Gastrocnemius medialis (tissue), 4 donors: ENCODE data around the gene NOVA2. TPM values are rescaled to one million over a fixed set of nuclear protein-coding genes. Genes with fewer than 3 reads are reported as not detected.
"Not testable (repeated sequence)": the region's sequence is repeated elsewhere in the genome, so short reads cannot be mapped to it uniquely, and the experiment has no call there.

Experiments used
- ATAC-seq, 2 donors: fragments of 150-250 bp; one replicate each; pipeline ENCODE4 v1.9.1; 2016
- DNase-seq, 2 donors: peaks; one replicate each; pipeline ENCODE4 v3.0.0-alpha.2; 2019
- H3K27ac ChIP-seq, 4 donors: fragments of 200-600 bp; sonication (generic); 1 replicate in 1 of 4; 2 replicates in 3 of 4; pipeline ENCODE4 v1.5.1; 2016 to 2018; ENCODE audit warnings: mild to moderate bottlenecking in 2 of 4, moderate library complexity in 1 of 4
- H3K27me3 ChIP-seq, 3 donors: fragments of 200-600 bp; sonication (generic) in 2 of 3; 1 replicate in 1 of 3; 2 replicates in 2 of 3; pipeline versions ENCODE4 v1.5.1 to v1.6.0; 2016 to 2019; ENCODE audit warnings: mild to moderate bottlenecking in 1 of 3, moderate library complexity in 1 of 3
- H3K36me3 ChIP-seq, 2 donors: fragments of 200-600 bp; sonication (generic) in 1 of 2; one replicate each; pipeline ENCODE4 v1.5.1; 2017 to 2018
- H3K4me1 ChIP-seq, 2 donors: fragments of 200-600 bp; sonication (generic) in 1 of 2; one replicate each; pipeline ENCODE4 v1.5.1; 2016 to 2017; ENCODE audit warnings: mild to moderate bottlenecking in 2 of 2
- H3K4me3 ChIP-seq, 4 donors: fragments of 200-600 bp; sonication (generic) in 3 of 4; 1 replicate in 1 of 4; 2 replicates in 3 of 4; pipeline ENCODE4 v1.5.1; 2016 to 2019; ENCODE audit warnings: mild to moderate bottlenecking in 2 of 4
- H3K9me3 ChIP-seq, 3 donors: fragments of 200-600 bp; sonication (generic) in 2 of 3; 1 replicate in 1 of 3; 2 replicates in 2 of 3; pipeline ENCODE4 v1.5.1; 2016 to 2019
- CTCF ChIP-seq, 5 experiments: fragments of 450-650 bp in 3 of 5; fragments of 200-600 bp in 2 of 5; sonication (generic) in 2 of 5; IDR thresholded peaks in 4 of 5; conservative IDR thresholded peaks in 1 of 5; 1 replicate in 4 of 5; 2 replicates in 1 of 5; pipeline ENCODE4 v1.5.1; 2016 to 2019; ENCODE audit warnings: antibody characterized with exemption in 5 of 5, mild to moderate bottlenecking in 3 of 5, moderate library complexity in 3 of 5
- POLR2A ChIP-seq, 2 donors: fragments of 450-650 bp; IDR thresholded peaks; one replicate each; pipeline ENCODE4 v1.6.1; 2017; ENCODE audit warnings: antibody characterized with exemption in 2 of 2, mild to moderate bottlenecking in 2 of 2, moderate library complexity in 2 of 2
- in situ Hi-C, 4 donors: fragments of 200-750 bp; cut with MboI; loops; one replicate each; pipeline versions ENCODE4 v1.15.0 to v1.8.0; 2017; ENCODE audit warnings: low sequenced_read_pairs in 4 of 4
- intact Hi-C: fragments of 100-400 bp; cut with DNase I; formaldehyde crosslinking; loops from one replicate; pipeline ENCODE4 v1.15.1; 2023; ENCODE audit warnings: low total_unique reads
- total RNA-seq, 4 donors: library from RNA; depleted of rRNA; stranded (reverse); fragments of >200 nt; gene quantifications; one replicate each; pipeline versions ENCODE4 v1.1.0 to v1.2.3, GENCODE V29; 2016

Gene NOVA2
- total RNA-seq, 4 donors from 2014 or later, result 0.44 to 1.1 (median 0.49) TPM

- Histone ChIP-seq H3K36me3 (peaks cover 0 to 30% of the 10 kb centered on the region in 2 donors), H3K27ac (peak overlapping the region in 1 of 4 donors; percentile 85), H3K27me3 (no peaks in the 10 kb centered on the region), H3K4me3 (peak overlapping the region; percentile 73 to 87 (median 79)), H3K4me1 (peaks cover 7 to 16% of the 10 kb centered on the region in 2 donors), H3K9me3 (no peaks in the 10 kb centered on the region)
- no peak for ATAC-seq
- no peak for DNase-seq
- no peak for TF ChIP-seq CTCF (IDR thresholded peaks at IDR 0.05 in 4 of 5, conservative IDR thresholded peaks at IDR 0.05 in 1 of 5)
- TF ChIP-seq POLR2A (IDR thresholded peaks at IDR 0.05), result no peak
- intact Hi-C loops, result loop anchor here (10.0 kb wide), 1 partner anchor 1584 kb away; the partner anchor contains the start of gene KPTN
- in situ Hi-C loops, result no loop called here
These were observed 72.8 kb downstream of the NOVA2 start for GRCh38 chr19:45900738-45901431.

GRCh38 chr19:45899919-45900589 is 73.6 kb downstream of the NOVA2 start:
- TF ChIP-seq POLR2A (IDR thresholded peaks at IDR 0.05), result no peak
- no peak for TF ChIP-seq CTCF (IDR thresholded peaks at IDR 0.05 in 4 of 5, conservative IDR thresholded peaks at IDR 0.05 in 1 of 5)
- Histone ChIP-seq H3K4me1 (peaks cover 7 to 16% of the 10 kb centered on the region in 2 donors), H3K9me3 (no peaks in the 10 kb centered on the region), H3K27me3 (no peaks in the 10 kb centered on the region), H3K4me3 (no peak overlapping the region), H3K27ac (no peak overlapping the region), H3K36me3 (peaks cover 0 to 33% of the 10 kb centered on the region in 2 donors)
- ATAC-seq, result no peak
- in situ Hi-C loops, result no loop called here
- no peak for DNase-seq
- intact Hi-C loops, result loop anchor here (10.0 kb wide), 1 partner anchor 1585 kb away; the partner anchor contains the start of gene KPTN

- Histone ChIP-seq H3K36me3 (peaks cover 0 to 33% of the 10 kb centered on the region in 2 donors), H3K27ac (no peak overlapping the region), H3K9me3 (no peaks in the 10 kb centered on the region), H3K4me1 (peaks cover 7 to 16% of the 10 kb centered on the region in 2 donors), H3K4me3 (no peak overlapping the region), H3K27me3 (no peaks in the 10 kb centered on the region)
- ATAC-seq (no peak), DNase-seq (no peak)
- TF ChIP-seq CTCF (IDR thresholded peaks at IDR 0.05 in 4 of 5, conservative IDR thresholded peaks at IDR 0.05 in 1 of 5) (no peak), POLR2A (IDR thresholded peaks at IDR 0.05) (no peak)
- in situ Hi-C loops, result no loop called here
- intact Hi-C loops, result no loop called here
These were observed 74.4 kb downstream of the NOVA2 start for GRCh38 chr19:45899253-45899652.

GRCh38 chr19:45897261-45897812 is 76.3 kb downstream of the NOVA2 start:
- ATAC-seq (no peak), DNase-seq (no peak)
- no peak for TF ChIP-seq CTCF (IDR thresholded peaks at IDR 0.05 in 4 of 5, conservative IDR thresholded peaks at IDR 0.05 in 1 of 5)
- TF ChIP-seq POLR2A (IDR thresholded peaks at IDR 0.05), result no peak
- Histone ChIP-seq H3K36me3 (peaks cover 0 to 33% of the 10 kb centered on the region in 2 donors), H3K4me3 (no peak overlapping the region), H3K27me3 (no peaks in the 10 kb centered on the region), H3K27ac (no peak overlapping the region), H3K9me3 (no peaks in the 10 kb centered on the region), H3K4me1 (peaks cover 7 to 11% of the 10 kb centered on the region in 2 donors)
- intact Hi-C loops (no loop called here), in situ Hi-C loops (no loop called here)

- H3K4me1 ChIP-seq, ATAC-seq, in situ Hi-C loops, H3K27me3 ChIP-seq, H3K4me3 ChIP-seq, DNase-seq, H3K27ac ChIP-seq, intact Hi-C loops, H3K9me3 ChIP-seq: not testable (repeated sequence)
- peaks cover 0 to 33% of the 10 kb centered on the region in 2 donors for H3K36me3 ChIP-seq
These were observed 77.6 kb downstream of the NOVA2 start for GRCh38 chr19:45895983-45896599.
